Measurements from ENCODE around the gene RRP9.

- no peak for TF ChIP-seq EZH2 (IDR thresholded peaks at IDR 0.05; ENCODE audit: borderline replicate concordance, insufficient read depth, low read length, poor library complexity, severe bottlenecking)
- no peak for TF ChIP-seq CTCF (IDR thresholded peaks at IDR 0.05; ENCODE audit: poor library complexity, severe bottlenecking)
- TF ChIP-seq POLR2AphosphoS5 (IDR thresholded peaks at IDR 0.05): no peak
- no peak for TF ChIP-seq RAD21 (conservative IDR thresholded peaks at IDR 0.05)
- no peak for TF ChIP-seq REST (IDR thresholded peaks at IDR 0.05; ENCODE audit: borderline replicate concordance)
- TF ChIP-seq EP300 (conservative IDR thresholded peaks at IDR 0.05; ENCODE audit: poor library complexity, severe bottlenecking): no peak
- TF ChIP-seq TAF1 (IDR thresholded peaks at IDR 0.05; ENCODE audit: low read depth): no peak
Observed at GRCh38 chr3:51982838-51983577, 41.3 kb upstream of the RRP9 start, which contains the start of gene ACY1.
